ENCODE results near the gene PEPD. TPM values are rescaled to one million over a fixed set of nuclear protein-coding genes. Genes with fewer than 3 reads are reported as not detected.

The PEPD gene
- total RNA-seq, 2 donors from 2014 or later = 52.2 to 67.9 TPM

GRCh38 chr19:33500991-33501390 lies 20.6 kb downstream of the PEPD start:
- no peak for DNase-seq
- Histone ChIP-seq H3K9ac (ENCODE audit: extremely low read depth, low read length, poor library complexity, severe bottlenecking) (no peak overlapping the region), H3K27me3 (ENCODE audit: control insufficient read depth, insufficient read depth, low read length, poor library complexity, severe bottlenecking) (no peaks in the 10 kb centered on the region), H3K4me3 (ENCODE audit: low read length) (no peak overlapping the region), H3K27ac (ENCODE audit: low read depth, low read length) (no peak overlapping the region), H3K4me1 (ENCODE audit: control insufficient read depth, insufficient read depth, low read length) (no peaks in the 10 kb centered on the region), H3K9me3 (ENCODE audit: control insufficient read depth, low read length) (no peaks in the 10 kb centered on the region), H3K36me3 (ENCODE audit: control insufficient read depth, insufficient read depth, low read length) (peaks cover 4% of the 10 kb centered on the region)
- no peaks in the 10 kb centered on the region for H3K27me3 Mint-ChIP-seq (ENCODE audit: insufficient read depth)
- H3K4me3 Mint-ChIP-seq = no peak overlapping the region
- peaks cover 31% of the 10 kb centered on the region for H3K36me3 Mint-ChIP-seq (ENCODE audit: low read depth)
- H3K4me1 Mint-ChIP-seq = no peaks in the 10 kb centered on the region
- WGBS, 2 experiments (ENCODE audit: insufficient coverage in 1 of 2, insufficient read length in 1 of 2) = 93 to 100% methylated on average over 5 to 8 of the region's 8 CpGs
- no peak overlapping the region for H3K27ac Mint-ChIP-seq
- H3K9me3 Mint-ChIP-seq = no peaks in the 10 kb centered on the region
- no peak for TF ChIP-seq CTCF (conservative IDR thresholded peaks at IDR 0.05)

DNA sequence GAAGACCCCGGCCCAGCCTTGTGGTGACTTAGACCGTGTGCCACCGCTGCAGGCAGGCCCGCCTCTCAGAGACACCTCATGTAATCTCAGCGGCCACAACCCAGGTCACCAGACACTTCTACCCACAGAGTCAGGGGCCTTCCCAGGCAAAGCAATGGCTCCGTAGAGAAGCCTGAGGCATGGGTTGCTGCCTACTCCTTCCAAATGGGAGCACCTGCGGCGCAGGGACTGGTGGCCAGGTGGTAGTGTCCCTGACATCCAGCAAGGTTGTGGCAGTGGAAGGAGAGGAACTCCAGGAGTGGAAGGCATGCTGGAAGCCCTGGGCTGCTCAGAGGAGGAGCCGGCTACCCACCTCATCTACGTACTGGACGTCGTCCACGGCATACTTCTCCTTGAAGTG lies 21.0 kb downstream of the PEPD start:
- no peaks in the 10 kb centered on the region for H3K9me3 Mint-ChIP-seq

GRCh38 chr19:33499671-33500506 lies 21.7 kb downstream of the PEPD start:
- H3K4me3 ChIP-seq (ENCODE audit: low read length) = no peak overlapping the region
- H3K27me3 Mint-ChIP-seq (ENCODE audit: insufficient read depth) = no peaks in the 10 kb centered on the region
- H3K36me3 ChIP-seq (ENCODE audit: control insufficient read depth, insufficient read depth, low read length) = peaks cover 4% of the 10 kb centered on the region
- 88 to 93% methylated on average over 3 to 13 of the region's 13 CpGs for WGBS, 2 experiments (ENCODE audit: insufficient coverage in 1 of 2, insufficient read length in 1 of 2)
- no peaks in the 10 kb centered on the region for H3K9me3 ChIP-seq (ENCODE audit: control insufficient read depth, low read length)
- no peaks in the 10 kb centered on the region for H3K4me1 ChIP-seq (ENCODE audit: control insufficient read depth, insufficient read depth, low read length)
- no peaks in the 10 kb centered on the region for H3K4me1 Mint-ChIP-seq
- H3K4me3 Mint-ChIP-seq = no peak overlapping the region
- TF ChIP-seq CTCF (conservative IDR thresholded peaks at IDR 0.05) = no peak
- H3K9me3 Mint-ChIP-seq = no peaks in the 10 kb centered on the region
- DNase-seq = no peak
- H3K27me3 ChIP-seq (ENCODE audit: control insufficient read depth, insufficient read depth, low read length, poor library complexity, severe bottlenecking) = no peaks in the 10 kb centered on the region
- no peak overlapping the region for H3K9ac ChIP-seq (ENCODE audit: extremely low read depth, low read length, poor library complexity, severe bottlenecking)
- no peak overlapping the region for H3K27ac ChIP-seq (ENCODE audit: low read depth, low read length)
- H3K27ac Mint-ChIP-seq = no peak overlapping the region
- H3K36me3 Mint-ChIP-seq (ENCODE audit: low read depth) = peaks cover 33% of the 10 kb centered on the region

More for the DNA sequence above, 21.0 kb downstream of the PEPD start:
- no peak overlapping the region for H3K4me3 ChIP-seq (ENCODE audit: low read length)
- no peak for DNase-seq
- H3K9ac ChIP-seq (ENCODE audit: extremely low read depth, low read length, poor library complexity, severe bottlenecking) = no peak overlapping the region
- H3K4me1 ChIP-seq (ENCODE audit: control insufficient read depth, insufficient read depth, low read length) = no peaks in the 10 kb centered on the region
- no peak for TF ChIP-seq CTCF (conservative IDR thresholded peaks at IDR 0.05)
- Mint-ChIP-seq H3K36me3 (ENCODE audit: low read depth) (peaks cover 33% of the 10 kb centered on the region), H3K27ac (no peak overlapping the region), H3K27me3 (ENCODE audit: insufficient read depth) (no peaks in the 10 kb centered on the region), H3K4me3 (no peak overlapping the region), H3K4me1 (no peaks in the 10 kb centered on the region)
- H3K9me3 ChIP-seq (ENCODE audit: control insufficient read depth, low read length) = no peaks in the 10 kb centered on the region
- 90 to 97% methylated on average over 8 to 13 of the region's 13 CpGs for WGBS, 2 experiments (ENCODE audit: insufficient coverage in 1 of 2, insufficient read length in 1 of 2)
- H3K27me3 ChIP-seq (ENCODE audit: control insufficient read depth, insufficient read depth, low read length, poor library complexity, severe bottlenecking) = no peaks in the 10 kb centered on the region
- peaks cover 4% of the 10 kb centered on the region for H3K36me3 ChIP-seq (ENCODE audit: control insufficient read depth, insufficient read depth, low read length)
- H3K27ac ChIP-seq (ENCODE audit: low read depth, low read length) = no peak overlapping the region

Measured in endodermal cell (in vitro differentiated cells).